CD14-positive monocyte (primary cell): Measurements from ENCODE around the gene TRAPPC11. TPM values are rescaled to one million over a fixed set of nuclear protein-coding genes. Genes with fewer than 3 reads are reported as not detected.

Experiments used
- DNase-seq, 3 donors: peaks; one replicate each; pipeline ENCODE4 v3.0.0-alpha.2; 2011 to 2022
- H2AFZ ChIP-seq: 2 replicates; pipeline ENCODE4 v1.6.0; 2012; ENCODE audit warnings: mild to moderate bottlenecking, low read depth, low read length, inconsistent platforms; ENCODE audit not compliant: insufficient read depth, poor library complexity, severe bottlenecking
- H3K27ac ChIP-seq, 2 donors: 1 replicate in 1 of 2; 2 replicates in 1 of 2; pipeline ENCODE4 v1.5.1; 2012 to 2013; ENCODE audit warnings: low read length in 2 of 2, control low read depth in 1 of 2, inconsistent platforms in 1 of 2, low read depth in 1 of 2, mild to moderate bottlenecking in 1 of 2
- H3K27me3 ChIP-seq, 2 donors: one replicate each; pipeline versions ENCODE4 v1.6.0 to v1.6.1; 2011 to 2013; ENCODE audit warnings: low read length in 2 of 2; ENCODE audit not compliant: control insufficient read depth in 2 of 2, insufficient read depth in 2 of 2
- H3K36me3 ChIP-seq, 2 donors: replicated peaks in 1 of 2; 1 replicate in 1 of 2; 2 replicates in 1 of 2; pipeline versions ENCODE4 v1.5.1 to v1.6.1; 2012 to 2013; ENCODE audit warnings: low read length in 2 of 2, control low read depth in 1 of 2, inconsistent platforms in 1 of 2, mild to moderate bottlenecking in 1 of 2; ENCODE audit not compliant: insufficient read depth in 2 of 2, control insufficient read depth in 1 of 2
- H3K4me1 ChIP-seq, 2 donors: 1 replicate in 1 of 2; 2 replicates in 1 of 2; pipeline versions ENCODE4 v1.5.1 to v1.6.1; 2012 to 2013; ENCODE audit warnings: low read length in 2 of 2, control low read depth in 1 of 2, inconsistent platforms in 1 of 2, mild to moderate bottlenecking in 1 of 2, moderate library complexity in 1 of 2; ENCODE audit not compliant: insufficient read depth in 2 of 2, control insufficient read depth in 1 of 2
- H3K4me2 ChIP-seq: replicated peaks from 2 replicates; pipeline ENCODE3; 2012; ENCODE audit warnings: low read length, moderate library complexity, mild to moderate bottlenecking; ENCODE audit not compliant: poor library complexity, severe bottlenecking; ENCODE audit errors: extremely low read depth
- H3K4me3 ChIP-seq, 3 experiments: fragments of 200-600 bp in 1 of 3; sonication (generic) in 1 of 3; replicated peaks in 1 of 3; 1 replicate in 2 of 3; 2 replicates in 1 of 3; pipeline ENCODE4 v1.5.1; 2011 to 2013; ENCODE audit warnings: low read length in 3 of 3, mild to moderate bottlenecking in 3 of 3, control low read depth in 2 of 3, low read depth in 2 of 3, inconsistent platforms in 1 of 3, moderate library complexity in 1 of 3
- H3K79me2 ChIP-seq: 2 replicates; pipeline ENCODE4 v1.6.0; 2012; ENCODE audit warnings: mild to moderate bottlenecking, control low read depth, inconsistent platforms, low read length, moderate library complexity; ENCODE audit not compliant: insufficient read depth
- H3K9ac ChIP-seq: 2 replicates; pipeline ENCODE4 v1.6.0; 2017; ENCODE audit warnings: low read length, mild to moderate bottlenecking; ENCODE audit not compliant: insufficient read depth, poor library complexity, severe bottlenecking
- H3K9me3 ChIP-seq, 2 donors: replicated peaks in 1 of 2; 1 replicate in 1 of 2; 2 replicates in 1 of 2; pipeline versions ENCODE4 v1.5.1 to v1.6.1; 2012 to 2013; ENCODE audit warnings: low read length in 2 of 2, control low read depth in 1 of 2; ENCODE audit not compliant: control insufficient read depth in 1 of 2, insufficient read depth in 1 of 2
- H4K20me1 ChIP-seq: 2 replicates; pipeline ENCODE4 v1.6.0; 2012; ENCODE audit warnings: mild to moderate bottlenecking, low read length, control low read depth, moderate library complexity; ENCODE audit not compliant: insufficient read depth
- H3K27ac Mint-ChIP-seq, 7 donors: one replicate each; pipeline ENCODE4 v1.8.0; 2020; ENCODE audit warnings: mild to moderate bottlenecking in 7 of 7, mixed read lengths in 7 of 7, moderate library complexity in 6 of 7, inconsistent platforms in 2 of 7
- H3K27me3 Mint-ChIP-seq, 3 donors: one replicate each; pipeline ENCODE4 v1.8.0; 2021 to 2022; ENCODE audit warnings: low read depth in 3 of 3, mild to moderate bottlenecking in 3 of 3, mixed read lengths in 3 of 3, moderate library complexity in 3 of 3, inconsistent platforms in 1 of 3
- H3K36me3 Mint-ChIP-seq, 2 donors: one replicate each; pipeline ENCODE4 v1.8.0; 2020; ENCODE audit warnings: mixed read lengths in 2 of 2, inconsistent platforms in 1 of 2, mild to moderate bottlenecking in 1 of 2
- H3K4me1 Mint-ChIP-seq: one replicate; pipeline ENCODE4 v1.8.0; 2020; ENCODE audit warnings: mild to moderate bottlenecking, mixed read lengths
- H3K4me3 Mint-ChIP-seq, 2 donors: one replicate each; pipeline ENCODE4 v1.8.0; 2020; ENCODE audit warnings: mild to moderate bottlenecking in 2 of 2, mixed read lengths in 2 of 2, moderate library complexity in 1 of 2
- H3K9me3 Mint-ChIP-seq, 7 donors: one replicate each; pipeline ENCODE4 v1.8.0; 2020 to 2022; ENCODE audit warnings: mixed read lengths in 7 of 7, mild to moderate bottlenecking in 6 of 7, moderate library complexity in 6 of 7, inconsistent platforms in 2 of 7
- CTCF ChIP-seq: fragments of 200-600 bp; IDR thresholded peaks from one replicate; pipeline ENCODE4 v1.8.0; 2022; ENCODE audit warnings: antibody characterized with exemption, mild to moderate bottlenecking
- WGBS: methylation state at CpG from one replicate; pipeline ENCODE4 v1.1.5; 2013; ENCODE audit warnings: missing lambda C conversion rate; ENCODE audit not compliant: insufficient coverage; 5-methylcytosine and 5-hydroxymethylcytosine counted together
- intact Hi-C, 2 donors: fragments of 100-400 bp; cut with micrococcal nuclease; formaldehyde crosslinking; loops; one replicate each; pipeline versions ENCODE4 v1.15.0 to v1.15.1; 2023
- polyA plus RNA-seq, 3 donors: library from polyadenylated mRNA; depleted of rRNA in 1 of 3; unstranded in 2 of 3; stranded (reverse) in 1 of 3; fragments of 300-500 nt in 2 of 3; fragments of >200 nt in 1 of 3; fragmentation: Illumina TruSeq in 2 of 3; gene quantifications; 1 replicate in 2 of 3; 2 replicates in 1 of 3; pipeline ENCODE4 v1.2.3, GENCODE V29; 2012 to 2021

The TRAPPC11 gene
- polyA plus RNA-seq, 3 donors = 18.4 to 30.7 (median 29.7) TPM

- intact Hi-C loops = no loop called here
- Histone ChIP-seq H3K4me1 (no peaks in the 10 kb centered on the region), H3K27ac (no peak overlapping the region), H3K36me3 (no peaks in the 10 kb centered on the region), H4K20me1 (no peaks in the 10 kb centered on the region), H3K79me2 (no peaks in the 10 kb centered on the region), H3K4me2 (no peak overlapping the region), H3K27me3 (no peaks in the 10 kb centered on the region), H2AFZ (no peak overlapping the region), H3K9me3 (no peaks in the 10 kb centered on the region), H3K4me3 (no peak overlapping the region), H3K9ac (no peak overlapping the region)
- H3K27me3 Mint-ChIP-seq = peaks cover 0 to 2% (median 1%) of the 10 kb centered on the region in 3 donors
- TF ChIP-seq CTCF = no peak
- 97% methylated on average over 12 of the region's 12 CpGs for WGBS
- no peak overlapping the region for H3K4me3 Mint-ChIP-seq
- H3K4me1 Mint-ChIP-seq = no peaks in the 10 kb centered on the region
- no peaks in the 10 kb centered on the region for H3K36me3 Mint-ChIP-seq
- H3K9me3 Mint-ChIP-seq = no peaks in the 10 kb centered on the region
- H3K27ac Mint-ChIP-seq = no peak overlapping the region
- DNase-seq = no peak
Observed at GRCh38 chr4:183632689-183633088, 26.4 kb upstream of the TRAPPC11 start.

DNA sequence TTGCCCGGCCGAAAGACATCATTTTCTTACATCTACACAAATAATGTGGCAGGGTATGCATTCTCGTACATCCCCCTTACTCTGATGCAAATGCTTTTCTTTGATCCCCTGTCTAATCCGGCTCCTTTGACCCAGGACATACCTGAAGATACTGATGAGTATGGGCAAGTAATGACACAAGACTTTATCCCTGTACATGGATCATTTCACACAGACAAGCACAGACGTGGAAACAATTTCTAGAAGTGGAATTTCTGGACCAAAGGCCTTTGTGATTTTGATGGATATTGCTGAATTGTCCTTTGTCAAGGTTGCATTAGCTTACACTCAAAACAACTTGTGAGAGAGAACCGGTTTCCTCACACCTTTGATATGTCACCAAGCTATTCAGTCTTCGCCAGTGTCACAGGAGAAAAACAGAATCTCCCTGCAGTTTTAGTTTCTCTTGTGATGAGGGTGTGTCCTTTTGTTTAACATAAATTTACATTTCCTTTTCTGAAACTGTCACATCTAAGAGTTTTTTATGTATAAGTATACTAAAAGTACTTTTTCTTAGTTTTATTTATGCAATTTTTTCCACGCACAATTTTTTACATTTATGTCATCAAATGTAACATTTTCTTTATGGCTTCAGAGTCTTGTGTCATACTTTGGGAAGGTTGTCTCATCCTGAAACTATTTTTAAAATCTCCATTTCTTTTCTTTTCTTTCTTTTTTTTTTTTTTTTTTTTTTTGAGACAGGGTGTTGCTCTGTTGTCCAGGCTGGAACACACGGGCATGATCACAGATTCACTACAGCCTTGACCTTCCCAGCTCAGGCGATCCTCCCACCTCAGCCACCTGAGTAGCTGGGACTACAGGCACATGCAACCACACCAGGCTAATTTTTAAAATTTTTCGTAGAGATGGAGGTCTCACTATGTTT lies 25.4 kb upstream of the TRAPPC11 start:
- Histone ChIP-seq H3K27ac (no peak overlapping the region), H2AFZ (no peak overlapping the region), H3K9ac (no peak overlapping the region), H3K4me1 (no peaks in the 10 kb centered on the region), H4K20me1 (no peaks in the 10 kb centered on the region), H3K4me2 (no peak overlapping the region), H3K79me2 (no peaks in the 10 kb centered on the region), H3K9me3 (no peaks in the 10 kb centered on the region), H3K4me3 (no peak overlapping the region), H3K27me3 (no peaks in the 10 kb centered on the region), H3K36me3 (no peaks in the 10 kb centered on the region)
- Mint-ChIP-seq H3K27me3 (peaks cover 0 to 2% (median 1%) of the 10 kb centered on the region in 3 donors), H3K4me3 (no peak overlapping the region), H3K27ac (no peak overlapping the region), H3K4me1 (no peaks in the 10 kb centered on the region), H3K36me3 (peaks cover 0 to 1% of the 10 kb centered on the region in 2 donors), H3K9me3 (no peaks in the 10 kb centered on the region)
- intact Hi-C loops = no loop called here
- DNase-seq = no peak
- 96% methylated on average over 5 of the region's 11 CpGs for WGBS
- no peak for TF ChIP-seq CTCF
